CD4-positive, CD25-positive, alpha-beta regulatory T cell (primary cell): ENCODE results near the gene KLHL41. TPM values are rescaled to one million over a fixed set of nuclear protein-coding genes. Genes with fewer than 3 reads are reported as not detected.

Source experiments
- ATAC-seq, 2 donors: fragments of 150-1000 bp; cut with Tn5 transposase; one replicate each; pipeline ENCODE4 v1.10.0; 2021; ENCODE audit warnings: low read depth in 2 of 2, moderate number of reproducible peaks in 2 of 2, moderate library complexity in 1 of 2
- DNase-seq, 3 donors: peaks; one replicate each; pipeline versions ENCODE4 v3.0.0 to v3.0.0-alpha.2; 2012 to 2022; ENCODE audit warnings: mixed read lengths in 1 of 3
- H3K27ac ChIP-seq: one replicate; pipeline ENCODE4 v1.7.0; 2013; ENCODE audit warnings: mild to moderate bottlenecking, low read length; ENCODE audit not compliant: insufficient read depth, poor library complexity, severe bottlenecking
- H3K27me3 ChIP-seq: one replicate; pipeline ENCODE4 v1.7.0; 2013; ENCODE audit warnings: low read length; ENCODE audit not compliant: control insufficient read depth, insufficient read depth
- H3K36me3 ChIP-seq: one replicate; pipeline ENCODE4 v1.7.0; 2013; ENCODE audit warnings: mild to moderate bottlenecking, low read length, moderate library complexity; ENCODE audit not compliant: control insufficient read depth, insufficient read depth
- H3K4me1 ChIP-seq: 2 replicates; pipeline ENCODE4 v1.7.0; 2013; ENCODE audit warnings: mild to moderate bottlenecking, low read length; ENCODE audit not compliant: insufficient read depth, control insufficient read depth, poor library complexity, severe bottlenecking
- H3K4me3 ChIP-seq: one replicate; pipeline ENCODE4 v1.7.0; 2013; ENCODE audit warnings: low read depth, mild to moderate bottlenecking, low read length, moderate library complexity
- H3K9me3 ChIP-seq, 2 experiments: 1 replicate in 1 of 2; 2 replicates in 1 of 2; pipeline ENCODE4 v1.7.0; 2013; ENCODE audit warnings: low read length in 2 of 2, mild to moderate bottlenecking in 1 of 2, moderate library complexity in 1 of 2; ENCODE audit not compliant: control insufficient read depth in 2 of 2
- H3K27ac Mint-ChIP-seq, 3 donors: one replicate each; pipeline ENCODE4 v1.8.0; 2020 to 2022; ENCODE audit warnings: mild to moderate bottlenecking in 3 of 3, mixed read lengths in 3 of 3, moderate library complexity in 2 of 3
- H3K27me3 Mint-ChIP-seq: one replicate; pipeline ENCODE4 v1.8.0; 2022; ENCODE audit warnings: mild to moderate bottlenecking, mixed read lengths
- H3K36me3 Mint-ChIP-seq: one replicate; pipeline ENCODE4 v1.8.0; 2020; ENCODE audit warnings: mixed read lengths
- H3K4me1 Mint-ChIP-seq, 4 donors: one replicate each; pipeline ENCODE4 v1.8.0; 2020 to 2022; ENCODE audit warnings: mixed read lengths in 4 of 4, mild to moderate bottlenecking in 1 of 4
- H3K4me3 Mint-ChIP-seq, 4 donors: one replicate each; pipeline ENCODE4 v1.8.0; 2020 to 2022; ENCODE audit warnings: mild to moderate bottlenecking in 4 of 4, mixed read lengths in 4 of 4, moderate library complexity in 3 of 4
- H3K9me3 Mint-ChIP-seq, 7 donors: one replicate each; pipeline ENCODE4 v1.8.0; 2020 to 2022; ENCODE audit warnings: mixed read lengths in 7 of 7, mild to moderate bottlenecking in 3 of 7, moderate library complexity in 2 of 7
- polyA plus RNA-seq, 4 donors: library from polyadenylated mRNA; unstranded; fragments of 300-500 nt; fragmentation: Illumina TruSeq; gene quantifications; one replicate each; pipeline ENCODE4 v1.2.3, GENCODE V29; 2021
- total RNA-seq: library from RNA; stranded (reverse); gene quantifications from one replicate; pipeline ENCODE4 v1.2.3, GENCODE V29; 2022

The KLHL41 gene
- total RNA-seq, result not detected
- under 1 TPM in 1 of 4 donors, not detected in 3; 0.08 TPM for polyA plus RNA-seq

- Mint-ChIP-seq H3K36me3 (peaks cover 4% of the 10 kb centered on the region), H3K4me3 (no peak within 1 kb of the TSS), H3K9me3 (no peaks in the 10 kb centered on the region), H3K27me3 (no peaks in the 10 kb centered on the region), H3K27ac (no peak within 1 kb of the TSS), H3K4me1 (no peaks in the 10 kb centered on the region)
- ATAC-seq (no peak), DNase-seq (no peak)
- H3K27ac ChIP-seq, result no peak within 1 kb of the TSS
- H3K9me3 ChIP-seq, result no peaks in the 10 kb centered on the region
- no peaks in the 10 kb centered on the region for H3K27me3 ChIP-seq
- H3K36me3 ChIP-seq, result no peaks in the 10 kb centered on the region
- no peak within 1 kb of the TSS for H3K4me3 ChIP-seq
- no peaks in the 10 kb centered on the region for H3K4me1 ChIP-seq
These were observed at the start of gene KLHL41 for GRCh38 chr2:169509298-169509885. Gene KLHL41 (plus strand): TSS chr2:169509702. CDS start chr2:169509779, 77 bp downstream.

GRCh38 chr2:169461143-169461542, 48.4 kb upstream of the KLHL41 start:
- Histone ChIP-seq H3K27ac (no peak overlapping the region), H3K36me3 (no peaks in the 10 kb centered on the region), H3K4me1 (no peaks in the 10 kb centered on the region), H3K27me3 (no peaks in the 10 kb centered on the region), H3K4me3 (no peak overlapping the region), H3K9me3 (no peaks in the 10 kb centered on the region)
- no peak overlapping the region for H3K27ac Mint-ChIP-seq
- H3K9me3 Mint-ChIP-seq, result peaks cover 0 to 3% (median 0%) of the 10 kb centered on the region in 7 donors
- DNase-seq (no peak), ATAC-seq (no peak)
- peaks cover 0 to 4% (median 0%) of the 10 kb centered on the region in 4 donors for H3K4me1 Mint-ChIP-seq
- peaks cover 4% of the 10 kb centered on the region for H3K27me3 Mint-ChIP-seq
- no peak overlapping the region for H3K4me3 Mint-ChIP-seq
- H3K36me3 Mint-ChIP-seq, result no peaks in the 10 kb centered on the region

GRCh38 chr2:169462896-169463695, 46.4 kb upstream of the KLHL41 start:
- DNase-seq (no peak), ATAC-seq (no peak)
- no peaks in the 10 kb centered on the region for H3K4me1 ChIP-seq

GRCh38 chr2:169464466-169464865, 45.0 kb upstream of the KLHL41 start:
- ATAC-seq (no peak), DNase-seq (no peak)
- H3K9me3 Mint-ChIP-seq, result no peaks in the 10 kb centered on the region
- peaks cover 0 to 4% (median 0%) of the 10 kb centered on the region in 4 donors for H3K4me1 Mint-ChIP-seq
- no peaks in the 10 kb centered on the region for H3K4me1 ChIP-seq
- no peaks in the 10 kb centered on the region for H3K36me3 ChIP-seq
- H3K27ac ChIP-seq, result no peak overlapping the region
- H3K4me3 ChIP-seq, result no peak overlapping the region
- no peak overlapping the region for H3K4me3 Mint-ChIP-seq
- no peaks in the 10 kb centered on the region for H3K27me3 ChIP-seq
- peaks cover 4% of the 10 kb centered on the region for H3K27me3 Mint-ChIP-seq
- H3K9me3 ChIP-seq, result no peaks in the 10 kb centered on the region
- H3K27ac Mint-ChIP-seq, result no peak overlapping the region
- H3K36me3 Mint-ChIP-seq, result no peaks in the 10 kb centered on the region

More at GRCh38 chr2:169462896-169463695, 46.4 kb upstream of the KLHL41 start:
- no peak overlapping the region for H3K4me3 Mint-ChIP-seq
- Histone ChIP-seq H3K36me3 (no peaks in the 10 kb centered on the region), H3K27me3 (no peaks in the 10 kb centered on the region), H3K27ac (no peak overlapping the region), H3K4me3 (no peak overlapping the region), H3K9me3 (no peaks in the 10 kb centered on the region)
- H3K27me3 Mint-ChIP-seq, result peaks cover 4% of the 10 kb centered on the region
- no peak overlapping the region for H3K27ac Mint-ChIP-seq
- no peaks in the 10 kb centered on the region for H3K36me3 Mint-ChIP-seq
- peaks cover 0 to 4% (median 0%) of the 10 kb centered on the region in 4 donors for H3K4me1 Mint-ChIP-seq
- no peaks in the 10 kb centered on the region for H3K9me3 Mint-ChIP-seq

- no peaks in the 10 kb centered on the region for H3K9me3 ChIP-seq
- no peaks in the 10 kb centered on the region for H3K9me3 Mint-ChIP-seq
- H3K4me3 ChIP-seq, result no peak overlapping the region
- peaks cover 0 to 4% (median 0%) of the 10 kb centered on the region in 4 donors for H3K4me1 Mint-ChIP-seq
- H3K27ac ChIP-seq, result no peak overlapping the region
- no peaks in the 10 kb centered on the region for H3K27me3 ChIP-seq
- H3K36me3 Mint-ChIP-seq, result no peaks in the 10 kb centered on the region
- H3K4me1 ChIP-seq, result no peaks in the 10 kb centered on the region
- ATAC-seq, result no peak
- H3K36me3 ChIP-seq, result no peaks in the 10 kb centered on the region
- H3K27me3 Mint-ChIP-seq, result peaks cover 4% of the 10 kb centered on the region
- peak in 1 of 3 donors; percentile 41 for DNase-seq
- peak overlapping the region in 1 of 4 donors; percentile 86 for H3K4me3 Mint-ChIP-seq
- peak overlapping the region in 1 of 3 donors; percentile 45 for H3K27ac Mint-ChIP-seq
These were observed 44.6 kb upstream of the KLHL41 start for GRCh38 chr2:169464882-169465281.

- peaks cover 4% of the 10 kb centered on the region for H3K27me3 Mint-ChIP-seq
- no peaks in the 10 kb centered on the region for H3K4me1 ChIP-seq
- DNase-seq, result peak in 1 of 3 donors; percentile 24
- ATAC-seq, result no peak
- H3K4me1 Mint-ChIP-seq, result peaks cover 0 to 4% (median 0%) of the 10 kb centered on the region in 4 donors
- H3K36me3 Mint-ChIP-seq, result no peaks in the 10 kb centered on the region
- no peak overlapping the region for H3K27ac Mint-ChIP-seq
- no peaks in the 10 kb centered on the region for H3K9me3 ChIP-seq
- H3K9me3 Mint-ChIP-seq, result no peaks in the 10 kb centered on the region
- no peak overlapping the region for H3K4me3 ChIP-seq
- no peaks in the 10 kb centered on the region for H3K27me3 ChIP-seq
- H3K4me3 Mint-ChIP-seq, result no peak overlapping the region
- H3K27ac ChIP-seq, result no peak overlapping the region
- no peaks in the 10 kb centered on the region for H3K36me3 ChIP-seq
These were observed 40.7 kb upstream of the KLHL41 start for GRCh38 chr2:169468841-169469240.

GRCh38 chr2:169469952-169470572, 39.4 kb upstream of the KLHL41 start:
- Mint-ChIP-seq H3K36me3 (no peaks in the 10 kb centered on the region), H3K4me3 (no peak overlapping the region), H3K27ac (no peak overlapping the region), H3K9me3 (no peaks in the 10 kb centered on the region), H3K4me1 (peaks cover 0 to under 1% (median 0%) of the 10 kb centered on the region in 4 donors), H3K27me3 (peaks cover under 1% of the 10 kb centered on the region)
- Histone ChIP-seq H3K9me3 (no peaks in the 10 kb centered on the region), H3K36me3 (no peaks in the 10 kb centered on the region), H3K4me3 (no peak overlapping the region), H3K27ac (no peak overlapping the region), H3K27me3 (no peaks in the 10 kb centered on the region), H3K4me1 (no peaks in the 10 kb centered on the region)
- no peak for ATAC-seq
- DNase-seq, result no peak
